ENCODE results near the gene FLAD1. TPM values are rescaled to one million over a fixed set of nuclear protein-coding genes. Genes with fewer than 3 reads are reported as not detected.

Gene FLAD1
- total RNA-seq, 1 donor from 2014 or later = 60.2 TPM

DNA sequence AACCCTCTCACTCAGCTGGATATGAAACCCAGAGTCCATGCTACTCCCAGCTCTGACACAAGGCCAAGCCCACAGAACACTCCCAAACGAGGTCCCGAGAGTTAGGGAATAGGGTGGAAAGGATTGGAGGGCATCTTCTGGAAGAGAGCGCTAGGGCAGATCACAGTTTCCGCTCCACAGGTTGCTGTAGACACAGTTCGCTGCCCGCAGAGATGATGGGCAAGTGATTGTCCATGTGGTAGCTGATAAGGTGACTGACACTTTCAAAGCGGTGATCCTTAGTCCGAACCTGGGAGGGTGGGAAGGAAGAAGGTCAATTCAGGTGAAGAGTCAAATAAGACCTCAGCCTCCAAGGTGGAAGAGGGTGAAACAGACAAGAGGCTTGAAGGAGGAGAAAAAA is 19.5 kb upstream of the FLAD1 start:
- no peak overlapping the region for H3K4me3 Mint-ChIP-seq (ENCODE audit: low read depth)
- peaks cover 22% of the 10 kb centered on the region for H3K4me1 Mint-ChIP-seq (ENCODE audit: low read depth)
- intact Hi-C loops (cut with micrococcal nuclease) = loop anchor here (5.0 kb wide), 1 partner anchor 99 kb away; the partner anchor contains the start of gene EFNA4
- no peaks in the 10 kb centered on the region for H3K9me3 Mint-ChIP-seq
- H3K27me3 Mint-ChIP-seq (ENCODE audit: low read depth) = no peaks in the 10 kb centered on the region
- no peak for DNase-seq (ENCODE audit: low spot score)
- H3K36me3 Mint-ChIP-seq (ENCODE audit: low read depth) = peaks cover 72% of the 10 kb centered on the region
- peak overlapping the region; percentile 8 for H3K27ac Mint-ChIP-seq

GRCh38 chr1:154964359-154964758 is 18.8 kb upstream of the FLAD1 start:
- Mint-ChIP-seq H3K27me3 (ENCODE audit: low read depth) (no peaks in the 10 kb centered on the region), H3K4me1 (ENCODE audit: low read depth) (peaks cover 27% of the 10 kb centered on the region), H3K4me3 (ENCODE audit: low read depth) (no peak overlapping the region), H3K27ac (no peak overlapping the region), H3K36me3 (ENCODE audit: low read depth) (peaks cover 74% of the 10 kb centered on the region), H3K9me3 (no peaks in the 10 kb centered on the region)
- no peak for DNase-seq (ENCODE audit: low spot score)
- intact Hi-C loops (cut with micrococcal nuclease) = loop anchor here (5.0 kb wide), 1 partner anchor 98 kb away; the partner anchor contains the start of gene EFNA4

DNA sequence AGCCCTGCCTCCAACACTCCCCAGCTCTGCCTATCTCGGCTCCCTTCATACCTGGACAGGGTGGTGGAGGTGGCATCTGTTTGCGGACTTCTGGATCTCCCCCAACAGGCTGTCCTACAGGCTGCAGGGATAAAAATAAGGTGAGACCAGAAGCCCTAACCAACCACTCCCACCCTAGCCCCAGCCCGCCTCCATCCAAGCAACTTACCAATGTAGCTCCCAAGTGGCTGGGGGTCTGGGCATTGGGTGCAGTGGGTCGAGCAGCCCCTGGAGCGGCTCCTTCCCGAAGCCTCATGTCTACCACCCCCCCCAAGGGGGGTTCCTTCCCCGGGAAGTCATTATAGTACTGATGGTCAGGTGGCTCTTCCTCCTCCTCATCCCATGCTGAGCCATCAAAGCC is 17.0 kb upstream of the FLAD1 start:
- no peak for DNase-seq (ENCODE audit: low spot score)
- intact Hi-C loops (cut with micrococcal nuclease) = no loop called here
- Mint-ChIP-seq H3K4me1 (ENCODE audit: low read depth) (peaks cover 28% of the 10 kb centered on the region), H3K9me3 (no peaks in the 10 kb centered on the region), H3K27ac (no peak overlapping the region), H3K27me3 (ENCODE audit: low read depth) (no peaks in the 10 kb centered on the region), H3K36me3 (ENCODE audit: low read depth) (peaks cover 71% of the 10 kb centered on the region), H3K4me3 (ENCODE audit: low read depth) (no peak overlapping the region)

DNA sequence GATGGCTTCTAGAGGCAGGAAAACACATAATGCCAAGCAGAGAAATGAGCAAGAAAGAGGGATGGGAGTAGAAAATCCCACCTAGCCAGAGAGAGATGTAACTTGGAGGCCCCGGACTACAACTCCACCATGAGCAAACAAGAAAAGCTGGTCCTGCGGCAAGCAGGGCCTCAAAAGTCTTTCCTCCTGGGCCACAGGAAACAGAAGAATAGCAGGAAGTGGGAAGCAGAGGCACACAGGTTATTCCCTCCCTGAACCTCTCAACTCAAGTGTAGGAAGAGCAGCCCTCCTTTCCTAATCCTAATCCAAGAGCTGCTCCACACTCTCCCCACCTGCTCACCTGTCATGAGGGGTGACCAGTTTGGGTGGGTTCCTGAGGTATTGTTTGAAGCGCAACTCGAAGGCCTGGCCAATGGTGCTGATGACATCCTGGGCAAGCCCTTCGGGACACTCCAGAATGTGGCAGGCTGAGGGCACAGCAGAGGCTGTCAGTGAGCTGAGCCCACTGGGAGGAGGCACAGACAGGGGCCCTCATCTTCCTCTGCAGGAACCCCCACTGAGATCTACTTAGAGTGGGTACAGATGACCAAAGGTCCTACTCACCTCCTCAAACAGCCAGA is 15.7 kb upstream of the FLAD1 start:
- H3K36me3 Mint-ChIP-seq (ENCODE audit: low read depth) = peaks cover 70% of the 10 kb centered on the region
- intact Hi-C loops (cut with micrococcal nuclease) = no loop called here
- H3K27ac Mint-ChIP-seq = peak overlapping the region; percentile 17
- no peak for DNase-seq (ENCODE audit: low spot score)
- peaks cover 36% of the 10 kb centered on the region for H3K4me1 Mint-ChIP-seq (ENCODE audit: low read depth)
- H3K27me3 Mint-ChIP-seq (ENCODE audit: low read depth) = no peaks in the 10 kb centered on the region
- no peaks in the 10 kb centered on the region for H3K9me3 Mint-ChIP-seq
- no peak overlapping the region for H3K4me3 Mint-ChIP-seq (ENCODE audit: low read depth)

DNA sequence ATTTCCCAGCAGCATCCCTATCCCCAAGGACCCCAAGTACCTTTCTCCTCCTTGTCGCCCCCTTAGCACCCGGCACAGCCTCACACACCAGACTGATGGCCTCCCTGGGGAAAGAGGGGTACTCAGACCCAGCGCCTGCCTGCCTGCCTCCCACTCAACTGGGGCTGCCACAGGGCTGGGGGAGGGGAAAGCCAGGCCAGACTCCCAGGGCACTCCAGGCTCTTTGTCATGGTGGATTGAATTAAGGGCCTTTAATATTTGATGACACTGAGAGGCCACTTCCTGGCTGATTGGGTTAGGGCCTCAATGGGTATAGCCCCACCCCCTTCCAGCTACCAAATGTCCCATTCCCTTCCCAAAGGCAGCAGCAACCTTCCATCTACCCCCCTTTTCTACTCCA is 14.4 kb upstream of the FLAD1 start:
- Mint-ChIP-seq H3K4me1 (ENCODE audit: low read depth) (peaks cover 32% of the 10 kb centered on the region), H3K27me3 (ENCODE audit: low read depth) (no peaks in the 10 kb centered on the region), H3K4me3 (ENCODE audit: low read depth) (no peak overlapping the region), H3K36me3 (ENCODE audit: low read depth) (peaks cover 62% of the 10 kb centered on the region), H3K9me3 (no peaks in the 10 kb centered on the region), H3K27ac (no peak overlapping the region)
- intact Hi-C loops (cut with micrococcal nuclease) = no loop called here
- DNase-seq (ENCODE audit: low spot score) = no peak

DNA sequence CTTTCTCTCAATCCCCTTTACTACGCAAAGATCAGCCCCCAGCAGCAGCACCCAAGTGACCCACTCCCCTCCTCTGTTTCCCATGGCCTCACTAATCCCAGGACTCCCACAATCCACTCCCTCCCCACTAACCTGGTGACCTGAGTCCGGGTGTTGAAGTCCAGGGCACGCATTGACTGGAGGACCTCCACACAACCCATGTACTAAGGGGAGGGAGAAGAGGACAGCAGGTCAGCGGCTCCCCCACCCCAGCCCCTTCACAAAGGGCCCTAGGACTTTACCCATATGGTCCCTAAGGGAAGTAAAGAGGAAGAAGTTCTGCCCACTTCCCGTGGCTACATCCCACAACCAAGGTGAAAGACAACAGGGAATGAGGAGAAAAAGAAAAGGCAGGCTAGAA is 13.9 kb upstream of the FLAD1 start:
- H3K27me3 Mint-ChIP-seq (ENCODE audit: low read depth) = no peaks in the 10 kb centered on the region
- no peaks in the 10 kb centered on the region for H3K9me3 Mint-ChIP-seq
- H3K4me3 Mint-ChIP-seq (ENCODE audit: low read depth) = no peak overlapping the region
- DNase-seq (ENCODE audit: low spot score) = no peak
- H3K27ac Mint-ChIP-seq = peak overlapping the region; percentile 67
- intact Hi-C loops (cut with micrococcal nuclease) = no loop called here
- peaks cover 29% of the 10 kb centered on the region for H3K4me1 Mint-ChIP-seq (ENCODE audit: low read depth)
- H3K36me3 Mint-ChIP-seq (ENCODE audit: low read depth) = peaks cover 57% of the 10 kb centered on the region

DNA sequence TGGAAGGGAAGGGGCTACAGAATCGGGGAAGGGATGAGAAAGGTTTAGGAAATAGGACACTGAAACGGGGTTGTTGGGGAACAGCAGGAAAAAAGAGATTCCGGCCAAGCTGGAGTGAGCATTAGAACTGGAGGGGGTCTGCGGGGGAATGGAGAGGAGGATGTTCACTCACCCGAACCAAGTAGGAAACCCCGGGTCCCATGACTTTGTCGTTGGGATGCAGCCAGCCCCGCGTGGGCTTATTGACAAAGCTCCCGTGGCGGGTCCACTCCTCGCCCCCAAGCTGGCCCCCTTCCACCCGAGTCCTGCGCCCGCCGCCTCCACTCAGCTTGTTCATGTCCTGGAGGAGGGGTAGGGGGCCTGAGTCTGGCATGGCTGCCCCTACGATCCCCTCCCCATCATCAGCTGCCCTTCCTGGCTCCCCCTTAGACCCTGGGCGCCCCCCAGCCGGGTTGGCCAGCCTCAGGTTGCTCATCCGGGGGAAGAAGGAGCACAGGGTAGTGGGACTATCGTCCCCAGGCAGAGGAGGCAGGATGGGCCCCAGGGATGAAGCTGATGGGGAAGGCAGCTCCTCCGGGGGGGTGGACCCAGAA is 13.2 kb upstream of the FLAD1 start:
- no peaks in the 10 kb centered on the region for H3K9me3 Mint-ChIP-seq
- intact Hi-C loops (cut with micrococcal nuclease) = no loop called here
- H3K27me3 Mint-ChIP-seq (ENCODE audit: low read depth) = no peaks in the 10 kb centered on the region
- peak overlapping the region; percentile 67 for H3K27ac Mint-ChIP-seq
- H3K36me3 Mint-ChIP-seq (ENCODE audit: low read depth) = peaks cover 52% of the 10 kb centered on the region
- H3K4me1 Mint-ChIP-seq (ENCODE audit: low read depth) = peaks cover 29% of the 10 kb centered on the region
- DNase-seq (ENCODE audit: low spot score) = no peak
- H3K4me3 Mint-ChIP-seq (ENCODE audit: low read depth) = no peak overlapping the region

GRCh38 chr1:154970631-154971340 is 12.4 kb upstream of the FLAD1 start, which contains the start of gene SHC1:
SHC1 (minus strand) TSS chr1:154970747; CDS start chr1:154970526, 221 bp downstream.
- Mint-ChIP-seq H3K4me1 (ENCODE audit: low read depth) (peaks cover 29% of the 10 kb centered on the region), H3K4me3 (ENCODE audit: low read depth) (peak within 1 kb of the TSS; percentile 64), H3K9me3 (no peaks in the 10 kb centered on the region), H3K36me3 (ENCODE audit: low read depth) (peaks cover 43% of the 10 kb centered on the region), H3K27me3 (ENCODE audit: low read depth) (no peaks in the 10 kb centered on the region), H3K27ac (peak within 1 kb of the TSS; percentile 85)
- DNase-seq (ENCODE audit: low spot score) = peak; percentile 39
- intact Hi-C loops (cut with micrococcal nuclease) = no loop called here

GRCh38 chr1:154971341-154971998 is 11.7 kb upstream of the FLAD1 start:
- Mint-ChIP-seq H3K9me3 (no peaks in the 10 kb centered on the region), H3K36me3 (ENCODE audit: low read depth) (peaks cover 42% of the 10 kb centered on the region), H3K27ac (peak overlapping the region; percentile 85), H3K4me3 (ENCODE audit: low read depth) (peak overlapping the region; percentile 10), H3K4me1 (ENCODE audit: low read depth) (peaks cover 31% of the 10 kb centered on the region), H3K27me3 (ENCODE audit: low read depth) (no peaks in the 10 kb centered on the region)
- no peak for DNase-seq (ENCODE audit: low spot score)
- intact Hi-C loops (cut with micrococcal nuclease) = no loop called here

DNA sequence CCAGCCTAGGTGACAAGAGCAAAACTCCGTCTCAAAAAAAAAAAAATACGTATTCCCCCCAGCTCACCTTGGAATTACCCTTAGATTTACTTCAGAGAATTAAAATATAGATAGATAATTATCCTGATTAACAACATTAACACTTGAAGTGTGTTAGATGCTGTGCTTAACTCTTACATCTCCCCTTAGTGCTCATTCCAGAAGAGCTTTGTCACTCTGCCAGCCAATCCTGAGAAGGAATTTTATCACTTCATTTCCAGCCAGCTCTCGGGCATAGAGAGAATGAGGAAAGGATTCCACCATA is 11.0 kb upstream of the FLAD1 start:
- no peak for DNase-seq (ENCODE audit: low spot score)
- peaks cover 35% of the 10 kb centered on the region for H3K36me3 Mint-ChIP-seq (ENCODE audit: low read depth)
- H3K4me1 Mint-ChIP-seq (ENCODE audit: low read depth) = peaks cover 35% of the 10 kb centered on the region
- H3K27ac Mint-ChIP-seq = peak overlapping the region; percentile 75
- H3K27me3 Mint-ChIP-seq (ENCODE audit: low read depth) = no peaks in the 10 kb centered on the region
- no peaks in the 10 kb centered on the region for H3K9me3 Mint-ChIP-seq
- intact Hi-C loops (cut with micrococcal nuclease) = no loop called here
- no peak overlapping the region for H3K4me3 Mint-ChIP-seq (ENCODE audit: low read depth)

DNA sequence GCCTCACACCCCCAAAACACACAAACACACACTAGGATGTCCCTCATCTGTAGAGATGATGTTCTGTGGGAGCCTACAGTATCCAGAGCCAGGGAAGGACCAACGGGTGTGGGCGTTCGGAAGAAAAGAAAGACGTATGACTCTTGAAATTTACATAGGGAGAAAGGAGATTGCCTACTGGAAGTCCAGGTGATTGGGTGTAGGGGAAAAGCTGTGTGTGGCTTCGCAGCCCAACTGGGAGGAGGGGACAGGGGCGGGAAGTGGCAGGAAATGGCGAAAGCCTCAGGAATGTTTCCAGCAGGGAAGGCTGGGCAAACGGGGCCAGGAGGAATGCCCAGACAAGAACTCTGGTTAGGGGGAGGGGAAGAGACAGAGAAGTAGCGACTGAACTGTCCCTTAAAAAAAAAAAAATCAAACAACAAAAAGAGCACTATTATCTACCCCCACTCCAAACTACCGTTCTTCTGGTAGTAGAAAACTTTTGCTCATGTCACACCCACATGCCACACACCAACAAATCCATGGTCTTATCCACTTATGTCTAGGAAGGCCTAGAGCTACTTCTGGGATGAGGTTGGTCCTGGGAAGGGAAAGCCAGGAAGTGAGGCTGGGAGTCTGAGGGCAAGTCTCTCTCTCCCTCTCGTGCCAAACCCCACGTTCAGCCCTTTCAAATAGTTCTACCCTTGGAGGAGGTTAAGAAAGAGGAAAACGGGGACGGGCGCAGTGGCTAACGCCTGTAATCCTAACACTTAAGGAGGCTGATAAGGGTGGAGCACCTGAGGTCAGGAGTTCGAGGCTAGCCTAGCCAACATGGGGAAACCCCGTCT is 10.4 kb upstream of the FLAD1 start:
- Mint-ChIP-seq H3K9me3 (no peaks in the 10 kb centered on the region), H3K4me1 (ENCODE audit: low read depth) (peaks cover 35% of the 10 kb centered on the region), H3K36me3 (ENCODE audit: low read depth) (peaks cover 34% of the 10 kb centered on the region), H3K4me3 (ENCODE audit: low read depth) (no peak overlapping the region), H3K27ac (peak overlapping the region; percentile 75), H3K27me3 (ENCODE audit: low read depth) (no peaks in the 10 kb centered on the region)
- intact Hi-C loops (cut with micrococcal nuclease) = no loop called here
- DNase-seq (ENCODE audit: low spot score) = no peak

DNA sequence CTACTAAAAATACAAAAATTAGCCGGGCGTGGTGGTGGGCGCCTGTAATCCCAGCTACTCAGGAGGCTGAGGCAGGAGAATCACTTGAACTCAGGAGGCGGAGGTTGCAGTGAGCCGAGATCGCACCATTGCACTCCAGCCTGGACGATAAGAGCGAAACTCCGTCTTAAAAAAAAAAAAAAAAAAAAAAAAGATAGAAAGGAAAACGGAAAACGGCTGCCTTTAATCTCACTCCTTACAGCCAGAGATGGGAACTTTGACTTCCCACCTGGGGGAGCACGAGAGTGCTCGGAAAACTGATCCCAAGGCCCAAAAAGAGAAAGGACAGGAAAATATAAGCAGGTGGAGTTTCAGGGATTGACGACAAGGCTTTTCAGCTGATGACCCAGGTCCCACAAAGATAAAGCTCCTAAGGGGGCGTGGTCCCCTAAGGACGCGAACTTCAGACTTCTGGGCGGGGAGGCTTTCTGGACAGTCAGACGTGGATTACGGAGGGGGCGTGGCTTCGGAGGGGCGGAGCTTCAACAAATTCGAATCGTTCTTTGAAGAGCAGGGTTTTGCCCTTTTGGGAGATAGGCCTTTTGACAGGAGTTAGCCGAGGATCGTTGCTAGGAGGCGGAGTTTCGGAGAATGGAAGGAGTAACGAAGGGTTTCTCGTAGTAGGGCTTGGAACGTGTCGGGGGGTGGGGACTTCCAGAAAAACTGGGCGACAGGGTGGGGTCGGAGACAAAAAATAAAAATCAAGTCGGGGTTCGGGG is 9.6 kb upstream of the FLAD1 start:
- peaks cover 33% of the 10 kb centered on the region for H3K36me3 Mint-ChIP-seq (ENCODE audit: low read depth)
- peak; percentile 92 for DNase-seq (ENCODE audit: low spot score)
- intact Hi-C loops (cut with micrococcal nuclease) = loop anchor here (1.0 to 2.0 kb wide), 7 partner anchors 10 to 415 kb away; partner anchors contain the start of genes FLAD1, PYGO2 and UBE2Q1

More for the DNA sequence above, 9.6 kb upstream of the FLAD1 start:
- Mint-ChIP-seq H3K4me1 (ENCODE audit: low read depth) (peaks cover 36% of the 10 kb centered on the region), H3K27ac (no peak overlapping the region), H3K27me3 (ENCODE audit: low read depth) (no peaks in the 10 kb centered on the region), H3K4me3 (ENCODE audit: low read depth) (no peak overlapping the region), H3K9me3 (no peaks in the 10 kb centered on the region)

All from activated T-helper 2 cell treated with anti-CD3 and anti-CD28 coated beads, Interferon-gamma antibody, Interleukin-2, Interleukin-4, amounts not matched to agents 10 μg/mL and 5 μg/mL and 100 μg/mL, durations not matched to agents 14 hours and 24 hours and 36 hours (primary cell).